ENCODE data around the gene SLC16A2. TPM values are rescaled to one million over a fixed set of nuclear protein-coding genes. Genes with fewer than 3 reads are reported as not detected.

Gene SLC16A2
- total RNA-seq, 2 donors from 2014 or later, result 2.9 to 7.3 TPM

- Histone ChIP-seq H3K9me3 (no peaks in the 10 kb centered on the region), H3K4me3 (no peak overlapping the region), H3K4me1 (no peaks in the 10 kb centered on the region), H3K27ac (no peak overlapping the region), H3K36me3 (replicated peaks in 1 of 2; ENCODE audit: insufficient read depth in 1 of 2, low read depth in 2 of 2) (no peaks in the 10 kb centered on the region), H3K27me3 (no peaks in the 10 kb centered on the region)
- ATAC-seq (no peak), DNase-seq (no peak)
- 90 to 92% methylated on average over 4 of the region's 4 CpGs for WGBS, 2 donors
- TF ChIP-seq POLR2A (IDR thresholded peaks at IDR 0.05) (no peak), CTCF (IDR thresholded peaks at IDR 0.05) (no peak)
- intact Hi-C loops (cut with DNase I), result no loop called here
These were observed 79.3 kb downstream of the SLC16A2 start for GRCh38 chrX:74500555-74500954.

- no peak overlapping the region for H3K4me3 ChIP-seq
- 20 to 65% methylated on average over 2 of the region's 2 CpGs for WGBS, 2 donors
- H3K4me1 ChIP-seq, result no peaks in the 10 kb centered on the region
- DNase-seq, result no peak
- no peaks in the 10 kb centered on the region for H3K27me3 ChIP-seq
- no peaks in the 10 kb centered on the region for H3K36me3 ChIP-seq (replicated peaks in 1 of 2; ENCODE audit: insufficient read depth in 1 of 2, low read depth in 2 of 2)
- intact Hi-C loops (cut with DNase I), result no loop called here
- H3K27ac ChIP-seq, result no peak overlapping the region
- H3K9me3 ChIP-seq, result no peaks in the 10 kb centered on the region
- no peak for ATAC-seq
- TF ChIP-seq POLR2A (IDR thresholded peaks at IDR 0.05) (no peak), CTCF (IDR thresholded peaks at IDR 0.05) (no peak)
These were observed 84.1 kb downstream of the SLC16A2 start for GRCh38 chrX:74505437-74505836.

- no peaks in the 10 kb centered on the region for H3K36me3 ChIP-seq (replicated peaks in 1 of 2; ENCODE audit: insufficient read depth in 1 of 2, low read depth in 2 of 2)
- no peak overlapping the region for H3K27ac ChIP-seq
- no peak for DNase-seq
- no peak for ATAC-seq
- H3K27me3 ChIP-seq, result no peaks in the 10 kb centered on the region
- WGBS, 2 donors, result 88 to 91% methylated on average over 7 to 8 of the region's 8 CpGs
- TF ChIP-seq CTCF (IDR thresholded peaks at IDR 0.05) (no peak), POLR2A (IDR thresholded peaks at IDR 0.05) (no peak)
- H3K4me1 ChIP-seq, result no peaks in the 10 kb centered on the region
- intact Hi-C loops (cut with DNase I), result no loop called here
- H3K9me3 ChIP-seq, result no peaks in the 10 kb centered on the region
- H3K4me3 ChIP-seq, result no peak overlapping the region
These were observed 85.2 kb downstream of the SLC16A2 start for GRCh38 chrX:74506317-74507115.

- no peaks in the 10 kb centered on the region for H3K27me3 ChIP-seq
These were observed 85.9 kb downstream of the SLC16A2 start for GRCh38 chrX:74507191-74507590.

More at GRCh38 chrX:74507191-74507590, 85.9 kb downstream of the SLC16A2 start:
- H3K36me3 ChIP-seq (replicated peaks in 1 of 2; ENCODE audit: insufficient read depth in 1 of 2, low read depth in 2 of 2), result no peaks in the 10 kb centered on the region
- TF ChIP-seq POLR2A (IDR thresholded peaks at IDR 0.05), result no peak
- TF ChIP-seq CTCF (IDR thresholded peaks at IDR 0.05), result no peak
- no peaks in the 10 kb centered on the region for H3K4me1 ChIP-seq
- ATAC-seq (no peak), DNase-seq (no peak)
- intact Hi-C loops (cut with DNase I), result no loop called here
- WGBS, 2 donors, result 94 to 96% methylated on average over 4 of the region's 4 CpGs
- no peaks in the 10 kb centered on the region for H3K9me3 ChIP-seq
- H3K4me3 ChIP-seq, result no peak overlapping the region
- H3K27ac ChIP-seq, result no peak overlapping the region

Data from body of pancreas (tissue), 4 donors.